GM12801 (cell line): ENCODE results near the gene ADIG.

Experiments used
- TF ChIP-seq, protein P1 (sequence below): IDR thresholded peaks from one replicate; pipeline ENCODE4 v1.5.1; 2011; ENCODE audit warnings: control low read depth; ENCODE audit not compliant: insufficient read length; ENCODE audit errors: extremely low read depth

Gene ADIG

DNA sequence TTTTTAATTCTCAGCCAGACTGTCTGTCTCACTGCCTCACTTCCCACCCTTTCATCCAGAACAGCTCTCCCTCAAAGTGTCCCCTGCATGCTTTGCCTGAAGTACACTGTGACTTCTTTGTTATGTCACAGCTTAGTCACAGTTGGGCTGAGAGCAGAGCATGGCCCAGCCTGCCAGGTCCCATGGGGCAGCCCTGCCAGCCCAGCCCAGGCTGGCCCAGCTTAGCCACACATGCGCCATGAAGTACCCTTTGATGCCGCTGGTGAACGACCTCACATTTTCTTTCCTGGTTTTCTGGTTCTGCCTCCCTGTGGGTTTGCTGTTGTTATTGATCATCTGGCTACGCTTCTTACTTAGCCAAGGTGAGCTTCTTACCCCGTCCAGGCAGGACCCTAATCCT is at the start of gene ADIG:
Gene ADIG (plus strand): TSS at position 185 of the 400 bp plus-strand sequence. CDS start 54 bp downstream, at position 239.
- TF ChIP-seq, protein P1, sequence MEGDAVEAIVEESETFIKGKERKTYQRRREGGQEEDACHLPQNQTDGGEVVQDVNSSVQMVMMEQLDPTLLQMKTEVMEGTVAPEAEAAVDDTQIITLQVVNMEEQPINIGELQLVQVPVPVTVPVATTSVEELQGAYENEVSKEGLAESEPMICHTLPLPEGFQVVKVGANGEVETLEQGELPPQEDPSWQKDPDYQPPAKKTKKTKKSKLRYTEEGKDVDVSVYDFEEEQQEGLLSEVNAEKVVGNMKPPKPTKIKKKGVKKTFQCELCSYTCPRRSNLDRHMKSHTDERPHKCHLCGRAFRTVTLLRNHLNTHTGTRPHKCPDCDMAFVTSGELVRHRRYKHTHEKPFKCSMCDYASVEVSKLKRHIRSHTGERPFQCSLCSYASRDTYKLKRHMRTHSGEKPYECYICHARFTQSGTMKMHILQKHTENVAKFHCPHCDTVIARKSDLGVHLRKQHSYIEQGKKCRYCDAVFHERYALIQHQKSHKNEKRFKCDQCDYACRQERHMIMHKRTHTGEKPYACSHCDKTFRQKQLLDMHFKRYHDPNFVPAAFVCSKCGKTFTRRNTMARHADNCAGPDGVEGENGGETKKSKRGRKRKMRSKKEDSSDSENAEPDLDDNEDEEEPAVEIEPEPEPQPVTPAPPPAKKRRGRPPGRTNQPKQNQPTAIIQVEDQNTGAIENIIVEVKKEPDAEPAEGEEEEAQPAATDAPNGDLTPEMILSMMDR, result no peak

DNA sequence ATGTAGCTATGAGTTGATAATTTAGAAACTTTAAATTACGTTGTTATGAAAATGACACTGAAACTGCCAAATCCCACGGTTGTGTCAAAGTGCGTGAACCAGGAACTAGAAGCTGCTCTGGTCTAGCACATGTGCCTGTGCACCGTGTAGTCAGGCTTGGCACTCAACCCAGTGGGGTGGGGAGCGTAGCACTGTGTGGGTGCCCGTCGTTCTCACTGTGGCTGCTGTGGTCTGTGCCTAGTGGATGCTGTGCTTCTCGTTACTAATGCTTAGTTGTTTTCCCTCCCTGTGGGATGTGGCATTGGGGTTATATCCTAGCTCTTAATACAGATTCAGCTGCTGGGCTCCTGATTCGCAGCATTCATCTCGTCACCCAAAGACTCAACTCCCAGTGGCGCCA is 46.2 kb upstream of the ADIG start:
- TF ChIP-seq, protein P1, result no peak

DNA sequence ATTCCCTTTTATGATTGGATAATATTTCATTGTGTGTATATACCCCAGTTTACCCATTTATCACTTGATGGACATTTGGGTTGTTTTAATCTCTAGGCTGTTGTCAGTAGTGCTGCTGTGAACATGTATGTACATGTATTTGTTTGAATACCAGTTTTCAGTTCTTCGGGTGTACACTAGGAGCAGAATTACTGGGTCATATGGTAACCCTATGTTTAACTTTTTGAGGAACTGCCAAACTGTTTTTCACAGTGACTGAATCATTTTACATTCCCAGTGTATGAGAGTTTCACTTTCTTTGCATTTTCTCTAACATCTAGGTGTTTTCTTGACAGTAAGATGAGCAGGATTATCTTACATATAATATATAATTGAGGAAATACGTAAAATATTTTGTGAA is 44.7 kb upstream of the ADIG start:
- TF ChIP-seq, protein P1, result no peak

DNA sequence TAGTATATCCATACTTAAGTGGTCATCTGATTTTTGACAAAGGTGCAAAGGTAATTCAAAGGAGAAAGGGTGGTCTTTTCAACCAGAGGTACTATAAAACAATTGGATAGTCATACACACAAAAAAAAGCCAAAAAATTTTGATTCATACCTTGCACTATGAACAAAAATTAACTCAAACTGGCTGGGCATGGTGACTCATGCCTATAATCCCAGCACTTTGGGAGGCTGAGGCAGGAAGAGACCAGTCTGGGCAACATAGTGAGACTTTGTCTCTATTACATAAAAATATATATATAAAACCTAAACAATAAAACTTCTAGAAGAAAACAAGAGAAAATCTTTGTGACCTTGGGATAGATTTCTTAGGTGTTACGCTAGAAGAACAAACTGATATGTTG is 43.8 kb upstream of the ADIG start:
- TF ChIP-seq, protein P1, result no peak

DNA sequence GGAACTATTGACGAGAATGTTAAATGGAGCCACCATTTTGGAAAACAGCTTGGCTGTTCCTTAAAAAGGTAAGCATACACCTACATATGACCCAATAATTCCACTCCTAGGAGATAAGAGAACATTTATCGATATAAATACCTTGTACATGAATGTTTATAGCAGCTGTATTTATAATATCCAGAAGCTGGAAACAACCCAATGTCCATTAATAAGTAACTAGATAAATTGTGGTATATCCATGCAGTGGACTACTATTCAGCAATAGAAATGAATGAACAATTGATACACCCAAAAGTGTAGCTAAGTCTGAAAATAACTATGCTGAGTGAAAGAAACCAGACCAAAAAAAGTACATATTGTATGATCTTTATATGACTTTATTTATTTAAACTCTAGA is 42.2 kb upstream of the ADIG start:
- TF ChIP-seq, protein P1, result no peak

DNA sequence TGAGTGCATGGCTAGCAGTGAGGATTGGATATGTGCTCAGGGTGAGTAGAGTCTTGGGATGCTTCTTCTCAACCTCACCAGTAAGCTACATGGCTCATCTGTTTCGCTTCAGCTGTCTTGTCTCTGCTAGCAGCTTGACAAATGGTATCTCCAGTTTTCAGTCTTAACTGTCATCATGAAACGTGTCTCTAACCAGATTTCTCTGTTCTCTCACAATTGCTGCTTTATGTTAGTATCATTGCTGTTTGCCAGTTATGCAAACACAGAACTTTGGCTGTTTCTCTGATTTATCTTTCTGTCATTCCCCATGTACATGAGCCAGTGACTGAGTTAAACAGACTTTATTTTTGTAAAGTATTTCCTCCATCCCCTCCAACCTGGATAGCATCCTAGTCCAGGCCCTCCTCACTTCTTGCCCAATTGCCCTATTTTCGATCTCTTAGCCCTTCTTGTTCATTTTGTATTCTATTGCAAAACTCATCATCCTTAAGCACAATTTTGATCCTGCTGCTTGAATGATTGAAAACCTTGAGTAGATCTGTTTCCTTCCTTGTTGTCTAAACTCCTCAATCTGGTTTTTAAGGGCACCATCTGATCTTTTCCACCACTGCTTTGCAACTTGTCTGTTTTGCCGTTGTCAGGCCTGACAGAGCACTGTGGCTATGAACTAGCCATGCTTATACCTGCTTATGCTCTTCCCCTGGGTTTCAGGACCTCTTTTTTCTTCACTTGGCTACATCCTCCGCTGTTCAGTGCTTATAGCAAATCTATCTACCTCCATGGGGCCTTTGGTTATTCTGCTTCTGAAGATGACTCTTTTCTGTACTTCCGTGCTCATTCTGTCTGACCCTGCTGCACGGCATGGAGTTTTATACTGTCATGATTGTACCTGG is 37.7 kb upstream of the ADIG start:
- TF ChIP-seq, protein P1, result no peak

DNA sequence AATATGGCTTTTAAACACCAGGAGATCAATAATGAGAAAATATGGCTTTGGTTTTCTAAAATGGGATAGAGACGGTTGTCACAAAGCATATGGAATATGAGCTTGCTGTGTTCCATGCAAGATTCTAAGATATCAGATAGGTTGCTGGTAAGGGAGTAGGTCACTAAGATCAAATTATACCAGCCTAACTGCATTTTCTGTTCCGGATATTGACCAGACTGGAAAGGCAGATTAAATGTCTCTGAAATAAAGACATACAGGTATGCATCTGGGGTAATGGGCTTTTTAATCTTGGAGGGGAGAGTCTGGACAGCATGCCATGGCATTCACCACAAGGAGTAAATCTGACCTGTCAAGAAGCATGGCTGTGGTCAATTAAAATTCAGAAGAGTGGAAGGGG is 35.2 kb upstream of the ADIG start:
- TF ChIP-seq, protein P1, result no peak
